ENCODE measurements around the gene CRYBA2. TPM values are rescaled to one million over a fixed set of nuclear protein-coding genes. Genes with fewer than 3 reads are reported as not detected.

Gene CRYBA2
- total and polyA plus RNA-seq, 2 of the 8 experiments (the other 6 are each of a cell fraction or from before 2014, with no cell fraction given) = not detected

DNA sequence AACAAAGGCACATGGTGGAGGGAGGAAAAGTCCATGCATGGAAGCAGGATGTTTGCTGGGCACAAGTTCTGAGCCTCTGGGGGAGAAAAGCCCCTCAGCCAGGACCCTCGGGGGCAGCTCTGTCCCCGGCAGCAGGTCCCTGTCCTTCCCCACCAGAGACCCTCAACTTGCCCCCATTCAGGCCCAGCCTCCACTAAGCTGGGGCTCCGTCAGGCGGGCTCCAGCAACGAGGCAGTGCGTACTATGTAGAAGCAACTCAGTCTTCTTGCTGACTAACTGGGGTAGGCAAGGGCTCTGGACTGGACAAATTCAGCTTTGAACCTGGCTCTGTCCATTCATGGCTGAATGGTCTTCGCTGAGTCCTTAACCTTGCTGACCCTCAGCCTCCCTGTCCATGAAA lies 25.1 kb upstream of the CRYBA2 start:
- H3K14ac ChIP-seq (ENCODE audit: insufficient read length) = no peak overlapping the region
- no peak overlapping the region for H3K4ac ChIP-seq (replicated peaks; ENCODE audit: insufficient read length, low read depth, low read length)
- no peak overlapping the region for H4K8ac ChIP-seq (ENCODE audit: extremely low read depth, insufficient read depth, low read length)
- no peak overlapping the region for H2BK120ac ChIP-seq (replicated peaks; ENCODE audit: low read depth, low read length)
- no peak overlapping the region for H3K4me2 ChIP-seq (ENCODE audit: insufficient read depth in 1 of 2, low read depth in 2 of 2, low read length in 2 of 2)
- peaks cover 0 to 8% (median 4%) of the 10 kb centered on the region in 4 experiments; a peak in 4 of 7 replicates for H3K27me3 ChIP-seq (replicated peaks in 1 of 4; ENCODE audit: control insufficient read depth in 3 of 4, extremely low read depth in 1 of 4, insufficient read depth in 3 of 4, low read length in 3 of 4)
- H3K27ac ChIP-seq (ENCODE audit: low read depth, low read length) = no peak overlapping the region
- H2AFZ ChIP-seq (ENCODE audit: low read length) = no peak overlapping the region
- H3K9me3 ChIP-seq (ENCODE audit: insufficient read depth in 2 of 2, low read depth in 1 of 2, low read length in 1 of 2) = no peaks in the 10 kb centered on the region
- TF ChIP-seq RBBP5 (IDR thresholded peaks at IDR 0.05; ENCODE audit: borderline replicate concordance, low read depth, low read length) = no peak
- H3K79me2 ChIP-seq (ENCODE audit: control insufficient read depth in 1 of 2, insufficient read depth in 2 of 2, low read length in 2 of 2) = no peaks in the 10 kb centered on the region
- H2BK15ac ChIP-seq (ENCODE audit: low read length) = no peak overlapping the region
- no peak overlapping the region for H3K23ac ChIP-seq (ENCODE audit: insufficient read length)
- no peak overlapping the region for H3K56ac ChIP-seq (replicated peaks; ENCODE audit: insufficient read length, low read depth, low read length)
- CTCF ChIA-PET (ENCODE audit: partially characterized antibody) = interaction anchor here (0.7 to 6.9 kb wide), 11 partner anchors 8 to 101 kb away, joined by 3 to 53 read pairs (median 7); partner anchors contain the start of gene CFAP65
- WGBS, 2 experiments (ENCODE audit: extremely low coverage in 1 of 2, insufficient coverage in 1 of 2, insufficient read length in 1 of 2, insufficient replicate concordance in 2 of 2, low coverage in 1 of 2, low lambda C conversion rate in 2 of 2, missing lambda C conversion rate in 1 of 2) = 93% methylated on average over 7 of the region's 7 CpGs; no CpG with 5 or more reads in 1 of the 2 experiments
- H4K5ac ChIP-seq (ENCODE audit: insufficient read length, low read depth, low read length) = no peak overlapping the region
- POLR2A ChIA-PET (ENCODE audit: partially characterized antibody) = interaction anchor here (1.2 kb wide), 1 partner anchor 139 kb away, joined by 4 read pairs; no protein-coding TSS in a partner anchor
- no peak overlapping the region for H3K9ac ChIP-seq (replicated peaks in 1 of 4; ENCODE audit: extremely low read depth in 1 of 4, low read depth in 3 of 4, low read length in 3 of 4)
- H3K18ac ChIP-seq (ENCODE audit: extremely low read depth, low read length) = no peak overlapping the region
- H2BK12ac ChIP-seq (ENCODE audit: low read depth, low read length) = no peak overlapping the region
- H3K4me3 ChIP-seq (ENCODE audit: extremely low read depth in 1 of 4, insufficient read depth in 2 of 4, low read depth in 3 of 4, low read length in 4 of 4) = no peak overlapping the region
- no peak overlapping the region for H4K91ac ChIP-seq (replicated peaks; ENCODE audit: insufficient read length, low read length)
- H3K23me2 ChIP-seq (ENCODE audit: low read depth, low read length) = no peaks in the 10 kb centered on the region
- H3K36me3 ChIP-seq (ENCODE audit: control insufficient read depth in 2 of 4, insufficient read depth in 4 of 4, low read length in 3 of 4) = no peaks in the 10 kb centered on the region
- peaks cover 0 to 1% of the 10 kb centered on the region in 2 experiments for H4K20me1 ChIP-seq (replicated peaks in 1 of 2; ENCODE audit: control insufficient read depth in 1 of 2, insufficient read depth in 2 of 2, low read length in 2 of 2)
- no peak overlapping the region for H2BK5ac ChIP-seq (ENCODE audit: low read depth, low read length)
- H3K4me1 ChIP-seq (replicated peaks in 1 of 4; ENCODE audit: control insufficient read depth in 3 of 4, insufficient read depth in 4 of 4, low read length in 3 of 4) = no peaks in the 10 kb centered on the region
- no peak overlapping the region for H2BK20ac ChIP-seq (ENCODE audit: low read length)
- FAIRE-seq (no peak), DNase-seq (ENCODE audit: low read depth in 1 of 2, low spot score in 2 of 2) (no peak)
- no peak overlapping the region for H2AK5ac ChIP-seq (ENCODE audit: low read depth, low read length)
- no peaks in the 10 kb centered on the region for H3K79me1 ChIP-seq (ENCODE audit: low read depth, low read length)
